GM12878 (cell line): ENCODE results near the gene EPOP. TPM values are rescaled to one million over a fixed set of nuclear protein-coding genes. Genes with fewer than 3 reads are reported as not detected.
A peak's percentile ranks its signal among the peaks of the same experiment; 100 is the strongest.

Experiments used
- BCL11A ChIP-seq: IDR thresholded peaks from 2 replicates; pipeline ENCODE4 v1.6.1; 2011; ENCODE audit warnings: low read depth, low read length
- BCL3 ChIP-seq: IDR thresholded peaks from 2 replicates; pipeline ENCODE4 v1.6.1; 2011; ENCODE audit warnings: borderline replicate concordance, low read depth, mild to moderate bottlenecking, moderate library complexity, low read length; ENCODE audit not compliant: insufficient read depth, poor library complexity, severe bottlenecking
- BHLHE40 ChIP-seq, 2 experiments: fragments of 450-650 bp in 1 of 2; IDR thresholded peaks; 2 replicates each; pipeline ENCODE4 v1.6.1; 2011 to 2017; ENCODE audit warnings: low read depth in 2 of 2, borderline replicate concordance in 1 of 2, improper control_type of control experiment in 1 of 2, low read length in 1 of 2, mild to moderate bottlenecking in 1 of 2
- CUX1 ChIP-seq: IDR thresholded peaks from 2 replicates; pipeline ENCODE4 v1.6.1; 2012; ENCODE audit warnings: improper control_type of control experiment, low read depth, low read length; ENCODE audit not compliant: insufficient replicate concordance
- JUND ChIP-seq: IDR thresholded peaks from 2 replicates; pipeline ENCODE4 v1.6.1; 2012; ENCODE audit warnings: low read depth, mild to moderate bottlenecking, low read length, improper control_type of control experiment, moderate library complexity
- KAT2A ChIP-seq: conservative IDR thresholded peaks from 2 replicates; pipeline ENCODE4 v1.6.1; 2011; ENCODE audit warnings: low read depth, low read length; ENCODE audit not compliant: control insufficient read depth
- MLLT1 ChIP-seq: fragments of 450-650 bp; IDR thresholded peaks from 2 replicates; pipeline ENCODE4 v1.6.1; 2016; ENCODE audit warnings: mild to moderate bottlenecking
- NFIC ChIP-seq: IDR thresholded peaks from 2 replicates; pipeline ENCODE4 v1.6.1; 2012; ENCODE audit warnings: low read depth, mild to moderate bottlenecking, inconsistent platforms, low read length, moderate library complexity
- NFYA ChIP-seq: IDR thresholded peaks from 2 replicates; pipeline ENCODE4 v1.6.1; 2011; ENCODE audit warnings: low read depth, mild to moderate bottlenecking, low read length, improper control_type of control experiment, borderline replicate concordance
- POU2F2 ChIP-seq: IDR thresholded peaks from 3 replicates; pipeline ENCODE4 v1.6.1; 2011; ENCODE audit warnings: low read depth, mild to moderate bottlenecking, low read length, borderline replicate concordance
- RELA ChIP-seq: fragments of 450-650 bp; IDR thresholded peaks from 2 replicates; pipeline ENCODE4 v1.8.0; 2014; ENCODE audit warnings: borderline replicate concordance; ENCODE audit not compliant: partially characterized antibody
- TBL1XR1 ChIP-seq: IDR thresholded peaks from 2 replicates; pipeline ENCODE4 v1.6.1; 2012; ENCODE audit warnings: low read depth, low read length, improper control_type of control experiment
- USF1 ChIP-seq: IDR thresholded peaks from 2 replicates; pipeline ENCODE4 v1.6.1; 2011; ENCODE audit warnings: borderline replicate concordance, low read depth, mild to moderate bottlenecking, moderate library complexity, mixed read lengths, low read length; ENCODE audit not compliant: insufficient read depth; ENCODE audit errors: extremely low read length
- YBX1 ChIP-seq: fragments of 450-650 bp; IDR thresholded peaks from 2 replicates; pipeline ENCODE4 v1.6.1; 2016; ENCODE audit warnings: antibody characterized with exemption
- ZBTB11 ChIP-seq: fragments of 450-650 bp; formaldehyde crosslinking; IDR thresholded peaks from 2 replicates; pipeline ENCODE4 v1.5.0; 2022; ENCODE audit warnings: mild to moderate bottlenecking, missing genetic modification characterization
- polyA plus RNA-seq, 11 experiments: library from polyadenylated mRNA; depleted of rRNA in 4 of 11; unstranded in 6 of 11; stranded (reverse) in 5 of 11; fragments of >200 nt; fragmentation: Nextera tagmentation in 4 of 11; fragmentation: Illumina TruSeq in 1 of 11; extraction: Ambion mirVana in 4 of 11; extraction: Trizol in 1 of 11; gene quantifications; 1 replicate in 1 of 11; 2 replicates in 10 of 11; pipeline versions ENCODE4 v1.2.1 to v1.2.3, GENCODE V29; 2011 to 2016; ENCODE audit warnings: inconsistent platforms in 2 of 11, missing spikeins in 2 of 11, low read depth in 1 of 11
- total RNA-seq, 4 experiments: library from RNA; depleted of rRNA in 3 of 4; stranded (reverse); fragments of >200 nt in 3 of 4; fragmentation: Illumina TruSeq in 1 of 4; extraction: Trizol in 1 of 4; gene quantifications; 2 replicates each; pipeline versions ENCODE4 v1.2.1 to v1.2.3, GENCODE V29; 2013 to 2021

EPOP gene
- total and polyA plus RNA-seq, 10 of the 15 experiments (the other 5 are each of a cell fraction or from before 2014, with no cell fraction given), result 0.53 to 9.0 (median 3.7) TPM

GRCh38 chr17:38676706-38677504 is 2.1 kb upstream of the EPOP start (continued):
- TF ChIP-seq ZBTB11 (no peak), JUND (no peak), POU2F2 (peak; percentile 67; the same call in 2 of the 3 replicates), BHLHE40 (IDR thresholded peaks at IDR 0.05; ENCODE audit: borderline replicate concordance in 1 of 2, low read depth in 2 of 2, low read length in 1 of 2) (peak; percentile 82 to 84), USF1 (peak; percentile 72), CUX1 (no peak), NFYA (no peak), KAT2A (no peak), RELA (no peak), TBL1XR1 (no peak), BCL3 (no peak), BCL11A (no peak), YBX1 (no peak), MLLT1 (no peak), NFIC (no peak)
